ENCODE data around the gene ROR2.
"Not testable (repeated sequence)": the region's sequence is repeated elsewhere in the genome, so short reads cannot be mapped to it uniquely, and the experiment has no call there.

The ROR2 gene

DNA sequence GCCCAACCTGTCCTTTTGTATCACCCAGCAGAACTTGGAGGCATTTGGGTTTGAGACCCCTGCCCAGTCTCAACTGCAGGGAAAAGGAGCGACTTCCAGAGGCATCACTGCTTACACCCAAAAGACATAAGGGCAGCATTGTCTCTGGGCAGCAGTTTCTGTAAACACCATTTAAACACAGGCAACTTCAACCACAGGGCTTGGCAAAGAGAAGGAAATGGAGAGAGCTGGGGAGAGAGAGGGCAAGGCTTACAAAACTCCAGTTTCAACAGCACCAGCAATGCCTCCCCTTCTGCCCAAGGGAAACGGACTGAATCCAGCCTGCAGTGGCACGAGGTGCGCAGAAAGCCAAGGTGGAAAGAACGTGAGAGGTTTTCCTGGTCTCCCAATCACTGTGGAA lies 147.6 kb downstream of the ROR2 start:
- TF ChIP-seq, protein P1, sequence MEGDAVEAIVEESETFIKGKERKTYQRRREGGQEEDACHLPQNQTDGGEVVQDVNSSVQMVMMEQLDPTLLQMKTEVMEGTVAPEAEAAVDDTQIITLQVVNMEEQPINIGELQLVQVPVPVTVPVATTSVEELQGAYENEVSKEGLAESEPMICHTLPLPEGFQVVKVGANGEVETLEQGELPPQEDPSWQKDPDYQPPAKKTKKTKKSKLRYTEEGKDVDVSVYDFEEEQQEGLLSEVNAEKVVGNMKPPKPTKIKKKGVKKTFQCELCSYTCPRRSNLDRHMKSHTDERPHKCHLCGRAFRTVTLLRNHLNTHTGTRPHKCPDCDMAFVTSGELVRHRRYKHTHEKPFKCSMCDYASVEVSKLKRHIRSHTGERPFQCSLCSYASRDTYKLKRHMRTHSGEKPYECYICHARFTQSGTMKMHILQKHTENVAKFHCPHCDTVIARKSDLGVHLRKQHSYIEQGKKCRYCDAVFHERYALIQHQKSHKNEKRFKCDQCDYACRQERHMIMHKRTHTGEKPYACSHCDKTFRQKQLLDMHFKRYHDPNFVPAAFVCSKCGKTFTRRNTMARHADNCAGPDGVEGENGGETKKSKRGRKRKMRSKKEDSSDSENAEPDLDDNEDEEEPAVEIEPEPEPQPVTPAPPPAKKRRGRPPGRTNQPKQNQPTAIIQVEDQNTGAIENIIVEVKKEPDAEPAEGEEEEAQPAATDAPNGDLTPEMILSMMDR (conservative IDR thresholded peaks at IDR 0.05; ENCODE audit: control insufficient read depth, insufficient read depth, low read depth, low read length) = no peak
- DNase-seq (ENCODE audit: low read depth) = no peak

DNA sequence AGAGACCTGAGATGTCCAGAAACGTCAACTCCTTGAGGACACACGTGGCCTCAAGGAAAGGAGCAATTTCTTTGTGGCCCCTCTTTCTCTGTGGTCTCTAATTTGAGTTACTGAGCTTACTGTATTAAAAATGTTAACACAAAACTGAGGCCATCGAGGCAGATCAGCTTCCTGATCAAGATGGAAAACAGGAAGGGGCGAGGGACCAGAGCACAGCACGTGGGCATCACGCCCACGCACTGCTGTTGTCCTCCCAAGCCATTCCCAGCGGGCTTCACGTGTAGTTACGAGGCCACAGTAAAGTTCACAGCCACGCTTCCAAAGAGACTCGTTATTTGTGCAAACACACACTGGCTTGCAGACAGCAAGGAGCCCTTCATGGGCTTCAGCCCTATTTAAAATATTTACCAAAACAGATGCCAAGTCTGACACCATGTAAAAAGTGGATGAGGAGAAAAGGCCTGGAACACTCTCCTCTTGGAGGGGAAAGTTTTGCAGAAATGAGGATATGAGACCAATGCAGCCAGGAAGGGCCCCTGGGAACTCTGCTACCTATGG lies 149.5 kb downstream of the ROR2 start:
- TF ChIP-seq, protein P1 (conservative IDR thresholded peaks at IDR 0.05; ENCODE audit: control insufficient read depth, insufficient read depth, low read depth, low read length) = no peak
- no peak for DNase-seq (ENCODE audit: low read depth)
- H3K4me3 ChIP-seq (ENCODE audit: control insufficient read depth, low read depth, low read length) = no peak overlapping the region

More for the DNA sequence above, 147.6 kb downstream of the ROR2 start:
- no peak overlapping the region for H3K4me3 ChIP-seq (ENCODE audit: control insufficient read depth, low read depth, low read length)

DNA sequence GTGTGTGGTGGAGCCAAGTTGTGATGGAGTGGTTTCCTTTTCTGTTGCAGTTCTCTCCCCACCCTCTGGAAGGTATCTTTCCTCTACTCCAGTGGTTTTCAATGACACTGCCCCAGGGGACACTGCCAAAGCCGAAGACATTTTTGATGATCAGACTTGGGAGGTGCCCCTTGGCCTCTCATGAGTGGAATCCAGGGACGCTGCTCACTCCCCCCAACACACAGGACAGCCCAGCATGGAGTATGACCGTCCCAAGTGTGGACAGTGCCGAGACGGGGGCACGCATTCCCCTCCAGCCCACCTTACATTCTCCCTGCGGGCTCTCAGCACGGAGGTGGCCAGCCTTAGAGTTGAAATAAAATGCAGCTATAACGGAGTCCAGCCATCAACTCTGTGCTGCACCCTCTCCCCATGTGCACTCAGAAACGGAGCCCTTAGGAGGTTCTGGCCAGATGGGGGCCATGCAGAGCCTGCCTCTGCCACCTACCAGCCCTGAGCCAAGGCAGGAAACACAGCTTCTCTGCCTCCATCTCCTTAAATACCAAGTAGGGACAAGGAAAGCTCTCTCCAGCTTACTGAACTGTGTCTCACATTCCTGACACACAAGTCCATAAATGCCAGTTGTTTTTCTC lies 150.8 kb downstream of the ROR2 start:
- TF ChIP-seq, protein P1 (conservative IDR thresholded peaks at IDR 0.05; ENCODE audit: control insufficient read depth, insufficient read depth, low read depth, low read length) = no peak
- no peak for DNase-seq (ENCODE audit: low read depth)
- no peak overlapping the region for H3K4me3 ChIP-seq (ENCODE audit: control insufficient read depth, low read depth, low read length)

DNA sequence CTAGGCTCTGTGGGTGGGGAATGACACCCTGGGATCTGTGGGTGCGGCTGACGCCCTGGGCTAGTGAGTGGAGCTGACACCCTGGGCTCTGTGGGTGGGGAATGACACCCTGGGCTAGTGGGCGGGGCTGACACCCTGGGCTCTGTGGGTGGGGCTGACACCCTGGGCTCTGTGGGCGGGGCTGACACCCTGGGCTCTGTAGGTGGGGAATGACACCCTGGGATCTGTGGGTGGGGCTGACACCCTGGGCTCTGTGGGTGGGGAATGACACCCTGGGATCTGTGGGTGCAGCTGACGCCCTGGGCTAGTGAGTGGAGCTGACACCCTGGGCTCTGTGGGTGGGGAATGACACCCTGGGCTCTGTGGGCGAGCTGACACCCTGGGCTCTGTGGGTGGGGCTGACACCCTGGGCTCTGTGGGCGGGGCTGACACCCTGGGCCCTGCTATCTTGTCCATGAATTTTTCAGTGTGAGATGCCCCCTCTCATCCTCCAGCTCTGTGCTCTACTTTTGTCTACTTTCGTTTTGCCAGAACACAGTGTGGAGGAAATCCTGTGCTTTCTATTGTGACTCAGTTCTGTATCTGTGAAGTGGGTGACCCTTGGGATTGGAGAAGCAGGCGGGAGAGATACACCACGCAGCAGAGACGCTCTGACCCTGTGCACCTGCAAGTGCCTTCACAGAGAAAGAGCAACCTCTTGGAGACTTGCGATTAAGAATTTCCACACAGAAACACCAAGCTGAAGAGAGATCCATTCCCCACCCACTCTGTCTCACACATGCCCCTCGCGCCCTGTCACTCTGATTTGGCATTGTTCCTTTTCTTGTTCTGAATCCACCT lies 151.5 kb downstream of the ROR2 start:
- DNase-seq (ENCODE audit: low read depth) = peak; percentile 24

DNA sequence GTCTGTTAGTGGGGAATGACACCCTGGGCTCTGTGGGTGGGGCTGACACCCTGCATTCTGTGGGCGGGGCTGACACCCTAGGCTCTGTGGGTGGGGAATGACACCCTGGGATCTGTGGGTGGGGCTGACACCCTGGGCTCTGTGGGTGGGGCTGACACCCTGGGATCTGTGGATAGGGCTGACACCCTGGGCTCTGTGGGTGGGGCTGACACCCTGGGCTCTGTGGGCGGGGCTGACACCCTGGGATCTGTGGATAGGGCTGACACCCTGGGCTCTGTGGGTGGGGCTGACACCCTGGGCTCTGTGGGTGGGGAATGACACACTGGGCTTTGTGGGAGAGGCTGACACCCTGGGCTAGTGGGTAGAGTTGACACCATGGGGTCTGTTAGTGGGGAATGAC lies 152.5 kb downstream of the ROR2 start:
- H3K4me3 ChIP-seq (ENCODE audit: control insufficient read depth, low read depth, low read length); DNase-seq (ENCODE audit: low read depth): not testable (repeated sequence)

More for the DNA sequence above, 151.5 kb downstream of the ROR2 start:
- H3K4me3 ChIP-seq (ENCODE audit: control insufficient read depth, low read depth, low read length) = not testable (repeated sequence)

DNA sequence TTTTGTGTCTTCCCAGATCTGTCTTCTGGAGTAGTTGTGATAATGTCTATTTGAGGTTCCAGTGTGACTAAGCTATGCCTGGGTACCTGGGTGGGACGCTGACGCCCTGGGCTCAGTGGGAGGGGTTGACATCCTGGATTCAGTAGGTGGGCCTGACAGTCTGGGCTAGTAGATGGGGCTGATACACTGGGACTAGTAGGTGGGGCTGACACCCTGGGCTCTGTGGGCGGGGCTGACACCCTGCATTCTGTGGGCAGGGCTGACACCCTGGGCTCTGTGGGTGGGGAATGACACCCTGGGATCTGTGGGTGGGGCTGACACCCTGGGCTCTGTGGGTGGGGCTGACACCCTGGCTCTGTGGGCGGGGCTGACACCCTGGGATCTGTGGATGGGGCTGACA lies 153.5 kb downstream of the ROR2 start:
- DNase-seq (ENCODE audit: low read depth); H3K4me3 ChIP-seq (ENCODE audit: control insufficient read depth, low read depth, low read length): not testable (repeated sequence)

DNA sequence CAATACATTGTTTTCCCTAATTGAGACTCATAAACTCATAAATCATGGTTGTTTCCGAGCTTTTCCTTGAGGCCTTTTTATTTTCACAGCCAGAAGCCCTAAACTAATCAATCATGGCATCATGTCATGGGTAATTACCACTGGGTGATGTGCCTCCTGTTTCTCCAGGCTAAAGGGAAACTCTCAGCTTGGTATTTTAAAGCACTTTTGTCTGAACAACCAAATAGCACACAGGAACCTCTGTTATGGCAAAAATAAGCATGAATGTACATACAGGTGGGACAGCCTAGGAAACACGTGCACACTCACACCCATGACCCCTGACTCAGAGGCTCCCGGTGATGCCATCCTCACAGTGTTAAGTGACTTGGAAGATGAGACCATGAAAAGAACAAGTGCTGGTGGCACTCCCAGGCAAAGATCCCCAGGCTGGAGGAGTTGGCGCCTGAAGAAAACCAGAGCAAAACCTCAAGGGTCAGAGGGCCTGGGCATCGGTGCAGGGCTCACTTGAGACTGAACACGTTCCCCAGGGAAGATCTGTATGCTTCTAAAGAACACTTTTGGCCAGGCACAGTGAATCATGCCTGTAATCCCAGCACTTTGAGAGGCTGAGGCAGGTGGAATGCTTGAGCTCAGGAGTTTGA lies 154.3 kb downstream of the ROR2 start:
- DNase-seq (ENCODE audit: low read depth) = peak; percentile 45
- no peak overlapping the region for H3K4me3 ChIP-seq (ENCODE audit: control insufficient read depth, low read depth, low read length)
- TF ChIP-seq, protein P1 (conservative IDR thresholded peaks at IDR 0.05; ENCODE audit: control insufficient read depth, insufficient read depth, low read depth, low read length) = no peak

DNA sequence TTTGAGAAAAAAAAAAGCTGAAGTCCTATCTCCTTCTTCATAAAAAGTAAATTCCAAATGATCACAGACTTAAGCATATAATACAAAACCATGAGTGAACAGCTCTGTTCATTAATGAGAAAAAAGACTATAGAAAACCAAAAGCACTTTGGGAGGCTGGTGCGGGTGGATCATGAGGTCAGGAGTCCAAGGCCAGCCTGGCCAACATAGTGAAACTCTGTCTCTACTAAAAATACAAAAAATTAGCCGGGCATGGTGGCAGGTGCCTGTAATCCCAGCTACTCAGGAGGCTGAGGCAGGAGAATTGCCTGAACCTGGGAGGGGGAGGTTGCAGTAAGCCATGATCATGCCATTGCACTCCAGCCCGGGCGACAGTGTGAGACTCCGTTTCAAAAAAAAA lies 156.7 kb downstream of the ROR2 start:
- not testable (repeated sequence) for H3K4me3 ChIP-seq (ENCODE audit: control insufficient read depth, low read depth, low read length); DNase-seq (ENCODE audit: low read depth)
